Upper lobe of left lung (tissue), 4 donors: ENCODE data around the gene LPCAT1.

Source experiments
- CTCF ChIP-seq, 6 experiments: fragments of 450-650 bp in 4 of 6; fragments of 200-600 bp in 2 of 6; sonication (generic) in 2 of 6; IDR thresholded peaks; one replicate each; pipeline ENCODE4 v1.5.1; 2016 to 2019; ENCODE audit warnings: antibody characterized with exemption in 6 of 6
- EP300 ChIP-seq, 4 donors: sonication (generic); formaldehyde crosslinking; IDR thresholded peaks; one replicate each; pipeline ENCODE4 v1.5.1; 2017; ENCODE audit warnings: antibody characterized with exemption in 4 of 4, control low read depth in 2 of 4
- POLR2A ChIP-seq, 4 donors: fragments of 450-650 bp; IDR thresholded peaks; one replicate each; pipeline ENCODE4 v1.5.1; 2016 to 2017; ENCODE audit warnings: antibody characterized with exemption in 4 of 4, mild to moderate bottlenecking in 2 of 4
- POLR2AphosphoS5 ChIP-seq, 2 donors: sonication (generic); formaldehyde crosslinking; IDR thresholded peaks; one replicate each; pipeline ENCODE4 v1.5.1; 2017; ENCODE audit warnings: antibody characterized with exemption in 2 of 2

- TF ChIP-seq EP300 (IDR thresholded peaks at IDR 0.05) (no peak), CTCF (IDR thresholded peaks at IDR 0.05) (no peak), POLR2A (IDR thresholded peaks at IDR 0.05) (no peak), POLR2AphosphoS5 (IDR thresholded peaks at IDR 0.05) (no peak)
Observed at GRCh38 chr5:1415059-1415425, 108.7 kb downstream of the LPCAT1 start.
